Adrenal gland (tissue), 5 donors: Measurements from ENCODE around the gene CTDSPL.

ENCODE experiments used
- CTCF ChIP-seq, 6 experiments: fragments of 450-650 bp in 4 of 6; fragments of 200-600 bp in 2 of 6; sonication (generic) in 1 of 6; IDR thresholded peaks; 1 replicate in 5 of 6; 2 replicates in 1 of 6; pipeline versions ENCODE4 v1.5.1 to v1.8.0; 2016 to 2021; ENCODE audit warnings: antibody characterized with exemption in 6 of 6, mild to moderate bottlenecking in 2 of 6, moderate library complexity in 1 of 6
- POLR2A ChIP-seq, 2 donors: fragments of 450-650 bp; IDR thresholded peaks; one replicate each; pipeline ENCODE4 v1.6.1; 2017; ENCODE audit warnings: antibody characterized with exemption in 2 of 2, mild to moderate bottlenecking in 2 of 2, moderate library complexity in 1 of 2
- donor health status: DM: no; HTN: no; CAD: no.

- TF ChIP-seq CTCF (IDR thresholded peaks at IDR 0.05): no peak
- no peak for TF ChIP-seq POLR2A (IDR thresholded peaks at IDR 0.05)
Observed at GRCh38 chr3:37989821-37990480, 128.3 kb downstream of the CTDSPL start.
